HCT116 (cell line): ENCODE measurements around the gene PHF20. TPM values are rescaled to one million over a fixed set of nuclear protein-coding genes. Genes with fewer than 3 reads are reported as not detected.

Experiments
- ATAC-seq: fragments of 200-7000 bp; cut with Tn5 transposase; 2 replicates; pipeline ENCODE4 v1.9.1; 2020; ENCODE audit warnings: mild to moderate bottlenecking, moderate library complexity
- BruUV-seq: library from RNA; stranded (reverse); fragments of 400-500 nt; replicated peaks from 2 replicates; lab custom pipeline; 2021; lab: Mats Ljungman, UMichigan
- CTCF ChIA-PET: fragments of 300-600 bp; sonication (Branson Sonifier 250); formaldehyde crosslinking; loops from one replicate; lab custom pipeline; 2021; ENCODE audit warnings: antibody characterized with exemption; lab: Charles Lee
- POLR2A ChIA-PET: fragments of 300-600, 350-600 bp; sonication (Branson Sonifier 250); formaldehyde crosslinking; loops from one replicate; lab custom pipeline; 2021; ENCODE audit warnings: antibody characterized with exemption; lab: Charles Lee
- RAD21 ChIA-PET, 2 experiments: fragments of 300-600 bp; sonication (Branson Sonifier 250); formaldehyde crosslinking; loops; one replicate each; lab custom pipeline; 2023; ENCODE audit warnings: low total read pairs in 2 of 2; ENCODE audit not compliant: uncharacterized antibody in 2 of 2, unreplicated experiment in 2 of 2, low non-redundant PET in 1 of 2; lab: Charles Lee
- DNase-seq: peaks from one replicate; pipeline ENCODE4 v3.0.0-alpha.2; 2010; ENCODE audit warnings: low read depth, low spot score
- H2AFZ ChIP-seq: fragments of 200-600 bp; shearing (Covaris generic), sonication (generic); 2 replicates; pipeline ENCODE4 v1.6.1; 2017; ENCODE audit warnings: low read depth, mixed run types, mixed read lengths, antibody characterized with exemption, low read length; ENCODE audit not compliant: poor library complexity, severe bottlenecking
- H3K27ac ChIP-seq: 2 replicates; pipeline ENCODE4 v1.5.1; 2012; ENCODE audit warnings: low read depth, low read length
- H3K27me3 ChIP-seq: fragments of 200-600 bp; sonication (generic); 2 replicates; pipeline ENCODE4 v1.6.1; 2016; ENCODE audit warnings: mixed run types, low read length, mixed read lengths; ENCODE audit not compliant: insufficient read depth
- H3K36me3 ChIP-seq, 2 experiments: fragments of 200-500 bp in 1 of 2; fragments of 200-600 bp in 1 of 2; sonication (Bioruptor generic) in 1 of 2; sonication (generic) in 1 of 2; 2 replicates each; pipeline versions ENCODE4 v1.5.1 to v1.6.1; 2014 to 2016; ENCODE audit warnings: low read length in 2 of 2, inconsistent platforms in 1 of 2, mixed read lengths in 1 of 2, mixed run types in 1 of 2; ENCODE audit not compliant: insufficient read depth in 2 of 2, control insufficient read depth in 1 of 2
- H3K4me1 ChIP-seq, 2 experiments: fragments of 200-600 bp in 1 of 2; sonication (generic) in 1 of 2; 2 replicates each; pipeline versions ENCODE4 v1.5.1 to v1.6.1; 2012 to 2017; ENCODE audit warnings: low read length in 2 of 2, inconsistent platforms in 1 of 2, mild to moderate bottlenecking in 1 of 2, mixed read lengths in 1 of 2, mixed run types in 1 of 2, moderate library complexity in 1 of 2; ENCODE audit not compliant: insufficient read depth in 2 of 2, control insufficient read depth in 1 of 2
- H3K4me2 ChIP-seq: fragments of 200-600 bp; sonication (generic); 2 replicates; pipeline ENCODE4 v1.6.1; 2017; ENCODE audit warnings: mixed run types, low read length, mixed read lengths
- H3K4me3 ChIP-seq, 2 experiments: fragments of 200-600 bp in 1 of 2; sonication (generic) in 1 of 2; replicated peaks in 1 of 2; 2 replicates each; pipeline ENCODE4 v1.5.1; 2011 to 2016; ENCODE audit warnings: low read length in 2 of 2, control low read depth in 1 of 2, low read depth in 1 of 2, mild to moderate bottlenecking in 1 of 2, mixed read lengths in 1 of 2, mixed run types in 1 of 2
- H3K79me2 ChIP-seq: fragments of 200-600 bp; sonication (generic); 2 replicates; pipeline ENCODE4 v1.6.1; 2017; ENCODE audit warnings: mild to moderate bottlenecking, mixed run types, low read length, moderate library complexity, mixed read lengths; ENCODE audit not compliant: insufficient read depth
- H3K9ac ChIP-seq: fragments of 200-600 bp; sonication (generic); 2 replicates; pipeline ENCODE4 v1.6.1; 2016; ENCODE audit warnings: low read length, mixed read lengths
- H3K9me2 ChIP-seq: fragments of 200-600 bp; sonication (generic), shearing (Covaris generic); 2 replicates; pipeline ENCODE4 v1.6.1; 2017; ENCODE audit warnings: mixed run types, mild to moderate bottlenecking, moderate library complexity; ENCODE audit not compliant: insufficient read depth
- H3K9me3 ChIP-seq, 2 experiments: fragments of 200-500 bp in 1 of 2; fragments of 200-600 bp in 1 of 2; sonication (Bioruptor generic) in 1 of 2; sonication (generic) in 1 of 2; 2 replicates each; pipeline ENCODE4 v1.6.1; 2014 to 2017; ENCODE audit warnings: low read length in 2 of 2, mixed read lengths in 2 of 2, inconsistent platforms in 1 of 2, low read depth in 1 of 2, mild to moderate bottlenecking in 1 of 2, mixed run types in 1 of 2, moderate library complexity in 1 of 2; ENCODE audit not compliant: control insufficient read depth in 1 of 2, insufficient read depth in 1 of 2
- H4K20me1 ChIP-seq: fragments of 200-600 bp; sonication (generic), shearing (Covaris generic); 2 replicates; pipeline ENCODE4 v1.6.1; 2017; ENCODE audit warnings: mixed run types, mild to moderate bottlenecking, moderate library complexity; ENCODE audit not compliant: insufficient read depth
- ATF3 ChIP-seq: IDR thresholded peaks from 2 replicates; pipeline ENCODE4 v1.6.1; 2012
- CBX3 ChIP-seq: IDR thresholded peaks from 2 replicates; pipeline ENCODE4 v1.6.1; 2012; ENCODE audit warnings: low read depth
- CEBPB ChIP-seq: IDR thresholded peaks from 2 replicates; pipeline ENCODE4 v1.6.1; 2012; ENCODE audit warnings: low read depth
- CTCF ChIP-seq, 3 experiments: fragments of 200-600 bp in 1 of 3; sonication (generic) in 1 of 3; IDR thresholded peaks in 2 of 3; conservative IDR thresholded peaks in 1 of 3; 2 replicates each; pipeline ENCODE4 v1.5.1; 2012 to 2017; ENCODE audit warnings: low read depth in 2 of 3, low read length in 2 of 3, antibody characterized with exemption in 1 of 3, borderline replicate concordance in 1 of 3, control low read depth in 1 of 3, mild to moderate bottlenecking in 1 of 3, mixed read lengths in 1 of 3, mixed run types in 1 of 3, moderate library complexity in 1 of 3; ENCODE audit not compliant: insufficient read depth in 1 of 3
- EGR1 ChIP-seq: IDR thresholded peaks from 2 replicates; pipeline ENCODE4 v1.6.1; 2012; ENCODE audit warnings: low read depth
- ELF1 ChIP-seq: IDR thresholded peaks from 2 replicates; pipeline ENCODE4 v1.6.1; 2012; ENCODE audit warnings: low read depth, borderline replicate concordance
- EZH2 ChIP-seq: fragments of 200-600 bp; sonication (generic); IDR thresholded peaks from 2 replicates; pipeline ENCODE4 v1.6.1; 2017; ENCODE audit warnings: antibody characterized with exemption, mixed run types
- JUND ChIP-seq: IDR thresholded peaks from 2 replicates; pipeline ENCODE4 v1.6.1; 2012
- MAX ChIP-seq: IDR thresholded peaks from 2 replicates; pipeline ENCODE4 v1.6.1; 2012
- POLR2A ChIP-seq: IDR thresholded peaks from 2 replicates; pipeline ENCODE4 v1.7.0; 2011; ENCODE audit warnings: borderline replicate concordance; ENCODE audit not compliant: insufficient read depth, insufficient read length; ENCODE audit errors: extremely low read depth
- RAD21 ChIP-seq: IDR thresholded peaks from 2 replicates; pipeline ENCODE4 v1.6.1; 2012; ENCODE audit warnings: low read depth, mild to moderate bottlenecking
- REST ChIP-seq: IDR thresholded peaks from 2 replicates; pipeline ENCODE4 v1.6.1; 2012; ENCODE audit warnings: low read depth
- SRF ChIP-seq: IDR thresholded peaks from 2 replicates; pipeline ENCODE4 v1.6.1; 2012; ENCODE audit warnings: low read depth
- YY1 ChIP-seq: IDR thresholded peaks from 2 replicates; pipeline ENCODE4 v1.6.1; 2011; ENCODE audit warnings: low read length, low read depth, moderate library complexity, mild to moderate bottlenecking; ENCODE audit not compliant: insufficient replicate concordance; ENCODE audit errors: extremely low read depth
- ZBTB33 ChIP-seq: IDR thresholded peaks from 2 replicates; pipeline ENCODE4 v1.6.1; 2011; ENCODE audit warnings: mild to moderate bottlenecking, low read length, moderate library complexity; ENCODE audit not compliant: insufficient replicate concordance; ENCODE audit errors: extremely low read depth
- ZFX ChIP-seq: fragments of 450-650 bp; IDR thresholded peaks from 2 replicates; pipeline ENCODE4 v1.6.1; 2017
- intact Hi-C: fragments of 100-400 bp; cut with micrococcal nuclease; formaldehyde crosslinking; loops from 2 replicates; pipeline ENCODE4 v1.10.0; 2022
- total RNA-seq: library from RNA; stranded (reverse); gene quantifications from one replicate; pipeline ENCODE4 v1.2.1, GENCODE V29; 2021; ENCODE audit not compliant: unreplicated experiment

Gene PHF20
- total RNA-seq, 1 experiment from 2014 or later: 40.8 TPM

GRCh38 chr20:35985806-35986205 is 214.0 kb downstream of the PHF20 start:
- H3K4me2 ChIP-seq: no peak overlapping the region
- no peak for ATAC-seq
- intact Hi-C loops: no loop called here
- H2AFZ ChIP-seq: no peak overlapping the region
- H3K27me3 ChIP-seq: no peaks in the 10 kb centered on the region
- no peaks in the 10 kb centered on the region for H3K79me2 ChIP-seq
- ChIA-PET POLR2A (no interaction called here), RAD21 (no interaction called here), CTCF (interaction anchor here (1.5 kb wide), 1 partner anchor 153 kb away, joined by 6 read pairs; no protein-coding TSS in a partner anchor)
- no peaks in the 10 kb centered on the region for H3K9me2 ChIP-seq
- H3K9me3 ChIP-seq: no peaks in the 10 kb centered on the region
- no peak overlapping the region for H3K4me3 ChIP-seq
- no peak overlapping the region for H3K27ac ChIP-seq
- no peaks in the 10 kb centered on the region; a peak in 1 of 4 replicates for H3K4me1 ChIP-seq
- TF ChIP-seq MAX (no peak), CBX3 (no peak), EGR1 (no peak), POLR2A (no peak), EZH2 (no peak), CEBPB (no peak), ZFX (no peak), YY1 (no peak), ELF1 (no peak), ATF3 (no peak), ZBTB33 (no peak), JUND (no peak), SRF (no peak), RAD21 (no peak), CTCF (IDR thresholded peaks at IDR 0.05 in 2 of 3, conservative IDR thresholded peaks at IDR 0.05 in 1 of 3; ENCODE audit: borderline replicate concordance in 1 of 3, insufficient read depth in 1 of 3, low read depth in 2 of 3, low read length in 2 of 3) (no peak), REST (no peak)
- H4K20me1 ChIP-seq: no peaks in the 10 kb centered on the region
- H3K36me3 ChIP-seq: no peaks in the 10 kb centered on the region
- BruUV-seq: no TSS peak
- H3K9ac ChIP-seq: no peak overlapping the region
- no peak for DNase-seq
